ENCODE measurements around the gene CDH12.

The CDH12 gene

GRCh38 chr5:22111320-22111719 is 741.8 kb downstream of the CDH12 start:
- TF ChIP-seq CTCF (conservative IDR thresholded peaks at IDR 0.05; ENCODE audit: low read depth, low read length), result no peak
- no peak overlapping the region for H3K4me3 ChIP-seq (ENCODE audit: low read length)
- no peak for DNase-seq (ENCODE audit: low read depth)

DNA sequence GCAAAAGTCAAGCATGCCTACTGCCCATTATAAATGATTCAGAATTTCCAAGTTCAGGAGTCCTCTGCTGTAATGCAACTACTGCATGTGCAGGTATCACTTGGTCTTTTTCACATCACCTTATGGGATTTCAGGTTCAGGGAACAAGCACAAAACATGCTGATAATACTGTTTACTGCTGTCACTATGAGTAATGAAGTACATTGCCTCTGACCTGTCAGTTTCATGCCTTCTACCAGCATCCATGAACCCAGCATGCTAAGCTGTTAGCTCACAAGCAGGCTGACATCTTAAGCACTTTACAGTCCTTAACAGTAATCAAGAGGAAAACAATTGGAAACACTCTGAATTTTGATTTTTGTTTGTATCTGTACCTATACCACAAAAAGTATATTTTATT is 743.8 kb downstream of the CDH12 start:
- H3K4me3 ChIP-seq (ENCODE audit: low read length), result no peak overlapping the region
- no peak for DNase-seq (ENCODE audit: low read depth)
- no peak for TF ChIP-seq CTCF (conservative IDR thresholded peaks at IDR 0.05; ENCODE audit: low read depth, low read length)

- no peak for DNase-seq (ENCODE audit: low read depth)
- no peak overlapping the region for H3K4me3 ChIP-seq (ENCODE audit: low read length)
- no peak for TF ChIP-seq CTCF (conservative IDR thresholded peaks at IDR 0.05; ENCODE audit: low read depth, low read length)
Observed at GRCh38 chr5:22108545-22108944, 744.6 kb downstream of the CDH12 start.

DNA sequence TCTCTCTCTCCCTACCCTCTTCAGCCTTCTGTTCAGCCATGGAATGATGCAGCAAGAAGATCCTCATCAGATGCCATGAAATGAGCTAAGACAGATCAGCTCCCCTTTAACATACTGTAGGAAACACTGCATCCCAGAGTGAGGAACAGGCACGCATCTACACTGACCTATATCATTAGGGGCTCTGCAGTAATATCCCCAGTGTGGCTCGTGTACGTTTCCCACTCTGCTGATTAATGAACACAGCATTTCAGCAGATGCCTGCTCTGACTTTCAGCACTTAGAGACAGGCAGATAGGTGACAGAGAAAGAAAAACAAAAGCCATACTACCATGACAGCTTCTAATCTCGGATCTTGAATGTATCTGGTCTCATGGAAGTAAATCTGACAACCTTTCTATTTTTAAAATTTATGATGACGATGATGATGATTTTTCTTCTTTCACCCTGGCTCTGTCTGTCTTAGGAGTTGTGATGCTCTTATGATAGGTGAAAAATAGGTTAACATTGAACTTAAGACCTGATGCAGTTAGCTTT is 750.3 kb downstream of the CDH12 start:
- no peak for DNase-seq (ENCODE audit: low read depth)
- TF ChIP-seq CTCF (conservative IDR thresholded peaks at IDR 0.05; ENCODE audit: low read depth, low read length), result no peak

DNA sequence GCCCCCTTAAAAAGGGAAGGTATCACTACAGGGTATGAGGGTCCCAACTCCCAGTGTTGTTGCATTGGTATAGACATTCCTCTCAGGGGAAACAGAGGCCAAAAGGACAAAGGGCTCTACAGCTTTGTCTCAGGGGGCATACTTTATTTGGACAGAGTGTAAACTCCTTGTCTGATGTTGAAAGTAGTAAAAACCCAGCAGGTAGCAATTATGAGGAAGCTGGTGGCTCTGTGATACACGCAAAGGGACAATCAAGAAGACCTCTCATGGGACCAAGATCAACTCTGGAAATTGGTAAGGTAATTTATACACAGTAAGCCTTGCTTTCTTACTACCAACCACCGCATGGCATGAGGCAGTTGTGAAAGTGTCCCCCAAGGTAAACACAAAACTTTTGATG is 764.6 kb downstream of the CDH12 start:
- DNase-seq (ENCODE audit: low read depth), result no peak
- no peak overlapping the region for H3K4me3 ChIP-seq (ENCODE audit: low read length)
- TF ChIP-seq CTCF (conservative IDR thresholded peaks at IDR 0.05; ENCODE audit: low read depth, low read length), result no peak

More for the DNA sequence above, 750.3 kb downstream of the CDH12 start:
- H3K4me3 ChIP-seq (ENCODE audit: low read length), result no peak overlapping the region

DNA sequence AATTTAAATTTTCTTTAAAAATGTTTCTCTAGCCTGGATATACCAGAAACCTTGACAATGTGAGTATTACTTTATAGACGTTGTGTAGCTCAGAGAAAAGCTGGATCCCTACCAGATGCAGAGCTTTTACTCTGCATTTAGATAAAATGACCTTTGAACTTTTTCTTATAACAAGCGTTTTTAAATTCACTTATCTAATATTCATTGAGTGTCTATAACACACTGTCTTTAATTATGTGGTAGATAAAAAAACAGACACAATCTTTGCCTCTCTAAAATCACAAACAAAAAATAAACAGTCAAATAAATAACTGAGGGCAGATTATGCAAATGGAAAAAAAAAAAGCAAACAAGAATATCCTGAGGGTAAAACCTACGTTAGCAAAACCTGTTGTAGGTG is 773.6 kb downstream of the CDH12 start:
- DNase-seq (ENCODE audit: low read depth), result no peak
- H3K4me3 ChIP-seq (ENCODE audit: low read length), result no peak overlapping the region
- no peak for TF ChIP-seq CTCF (conservative IDR thresholded peaks at IDR 0.05; ENCODE audit: low read depth, low read length)

- no peak for DNase-seq (ENCODE audit: low read depth)
- TF ChIP-seq CTCF (conservative IDR thresholded peaks at IDR 0.05; ENCODE audit: low read depth, low read length), result no peak
- no peak overlapping the region for H3K4me3 ChIP-seq (ENCODE audit: low read length)
Observed at GRCh38 chr5:22079002-22079401, 774.1 kb downstream of the CDH12 start.

Measured in retinal pigment epithelial cell (primary cell).